ENCODE data around the gene CCDC97. TPM values are rescaled to one million over a fixed set of nuclear protein-coding genes. Genes with fewer than 3 reads are reported as not detected.

CCDC97 gene
- total RNA-seq, 1 experiment from 2014 or later = 31.4 TPM

DNA sequence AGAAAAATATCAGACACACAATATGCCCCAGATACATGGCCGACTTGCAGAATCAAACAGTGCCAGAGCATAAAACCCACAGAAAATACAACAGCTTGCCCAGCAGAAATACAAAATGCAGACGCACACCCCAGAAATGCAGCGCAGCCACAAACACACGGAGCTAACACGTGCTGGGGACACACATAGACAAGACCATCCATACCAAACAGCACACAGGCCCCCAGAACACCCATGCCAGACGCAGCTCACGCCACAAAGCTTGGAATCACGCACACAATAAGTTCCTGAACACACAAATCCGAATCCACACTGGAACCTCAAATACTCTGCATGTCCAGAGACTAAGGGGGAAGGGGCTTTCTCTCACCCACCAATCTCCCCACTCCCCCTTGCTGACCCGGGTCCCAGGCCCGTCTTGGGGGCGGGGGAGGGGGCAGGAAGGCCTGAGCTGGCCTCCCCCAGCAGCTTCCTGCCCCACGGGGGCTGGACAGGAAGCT lies 17.2 kb downstream of the CCDC97 start:
- Mint-ChIP-seq H3K4me1 (peaks cover 59% of the 10 kb centered on the region), H3K4me3 (peak overlapping the region; percentile 57), H3K27me3 (ENCODE audit: low read depth) (peaks cover 10% of the 10 kb centered on the region), H3K27ac (peak overlapping the region; percentile 11; the same call in 1 of the 2 replicates), H3K9me3 (no peaks in the 10 kb centered on the region), H3K36me3 (no peaks in the 10 kb centered on the region; the same call in 1 of the 2 replicates)
- ATAC-seq (no peak), DNase-seq (ENCODE audit: low spot score) (no peak)
- TF ChIP-seq GTF2I (CRISPR knock-in tag; conservative IDR thresholded peaks at IDR 0.05) = no peak
- no peak for TF ChIP-seq SMAD3 (CRISPR knock-in tag; IDR thresholded peaks at IDR 0.05; ENCODE audit: borderline replicate concordance)
- ChIA-PET POLR2A (interaction anchor here (0.8 to 0.9 kb wide), 2 partner anchors 25 to 45 kb away, joined by 3 to 4 read pairs; no protein-coding TSS in a partner anchor), CTCF (interaction anchor here (1.4 to 4.8 kb wide), 5 partner anchors 18 to 237 kb away, joined by 3 to 44 read pairs (median 5); partner anchors contain the start of genes DMAC2 and TGFB1)

DNA sequence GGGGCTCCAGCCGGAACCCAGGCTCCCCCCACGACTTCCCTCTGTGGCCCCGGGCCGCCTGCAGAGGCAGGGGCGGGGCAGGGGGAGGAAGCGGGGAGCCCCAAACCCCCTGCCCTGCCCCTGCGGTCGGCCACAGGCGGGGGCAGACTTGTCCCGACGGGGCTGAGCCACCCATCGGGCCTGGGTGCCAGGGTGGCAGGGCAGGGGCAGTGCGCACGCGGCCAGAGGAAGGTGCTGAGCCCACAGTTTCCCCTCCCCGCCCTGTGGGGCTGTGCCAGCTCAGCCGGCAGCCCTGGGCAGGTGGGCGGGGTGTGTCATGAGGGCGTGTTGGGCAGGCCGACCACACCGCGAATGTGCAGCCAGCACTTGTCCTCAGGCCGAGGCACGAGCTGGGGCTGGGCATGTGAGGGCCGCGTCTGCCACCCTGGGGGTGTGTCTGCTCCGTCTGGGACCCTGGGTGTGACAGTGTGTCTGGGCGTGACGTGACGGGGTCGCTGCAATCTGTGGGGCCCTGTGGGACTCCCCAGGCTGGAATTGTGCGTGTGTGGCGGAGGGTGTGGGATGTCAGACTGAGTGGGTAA lies 17.7 kb downstream of the CCDC97 start:
- Mint-ChIP-seq H3K4me1 (peaks cover 62% of the 10 kb centered on the region), H3K27me3 (ENCODE audit: low read depth) (peaks cover 16% of the 10 kb centered on the region), H3K36me3 (no peaks in the 10 kb centered on the region; the same call in 1 of the 2 replicates), H3K4me3 (peak overlapping the region; percentile 43), H3K9me3 (no peaks in the 10 kb centered on the region), H3K27ac (peak overlapping the region; percentile 46; the same call in 1 of the 2 replicates)
- DNase-seq (ENCODE audit: low spot score) (peak; percentile 40), ATAC-seq (peak; percentile 9)
- ChIA-PET POLR2A (interaction anchor here (0.9 kb wide), 1 partner anchor 25 kb away, joined by 4 read pairs; no protein-coding TSS in a partner anchor), CTCF (interaction anchor here (1.4 to 4.8 kb wide), 6 partner anchors 19 to 426 kb away, joined by 3 to 44 read pairs (median 5); partner anchors contain the start of genes DMAC2 and TGFB1)
- TF ChIP-seq, protein P1, sequence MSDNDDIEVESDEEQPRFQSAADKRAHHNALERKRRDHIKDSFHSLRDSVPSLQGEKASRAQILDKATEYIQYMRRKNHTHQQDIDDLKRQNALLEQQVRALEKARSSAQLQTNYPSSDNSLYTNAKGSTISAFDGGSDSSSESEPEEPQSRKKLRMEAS (CRISPR knock-in tag; IDR thresholded peaks at IDR 0.05) = peak; percentile 52; the same call in 1 of the 2 replicates
- TF ChIP-seq ELF4 (CRISPR knock-in tag; IDR thresholded peaks at IDR 0.05; ENCODE audit: low read depth) = no peak

DNA sequence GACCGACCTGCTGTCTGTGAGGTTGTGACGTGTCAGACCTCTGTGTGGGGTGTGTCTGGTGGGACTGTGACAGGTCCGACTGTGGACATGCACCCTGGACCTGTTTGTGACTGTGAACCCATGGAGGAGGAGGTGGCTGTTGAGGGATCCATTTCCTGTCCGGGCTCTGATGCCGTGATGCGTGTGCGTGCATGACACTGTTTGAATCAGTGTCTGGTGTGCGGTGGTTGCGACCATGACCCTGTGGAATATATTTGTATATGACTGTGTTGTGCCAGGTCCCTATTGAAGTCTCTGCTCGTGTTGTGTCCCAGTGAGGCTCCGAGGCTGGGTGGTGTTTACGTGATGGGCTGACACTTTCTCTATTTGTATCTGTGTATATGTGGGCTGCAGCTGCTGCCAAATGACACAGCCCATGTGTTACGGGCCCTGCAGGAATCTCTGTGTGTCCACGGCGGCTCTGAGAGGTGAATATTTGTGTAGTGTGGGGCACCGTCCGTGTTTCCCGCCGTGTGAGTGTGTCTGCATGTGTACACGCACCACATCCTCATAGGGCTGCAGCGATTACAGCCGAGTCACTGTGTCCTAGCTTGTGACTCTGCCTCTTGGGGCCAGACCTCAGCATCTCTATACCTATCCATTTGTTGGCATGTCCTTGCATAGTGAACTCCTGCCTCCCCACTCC lies 18.3 kb downstream of the CCDC97 start:
- ChIA-PET CTCF (interaction anchor here (1.4 to 4.8 kb wide), 6 partner anchors 20 to 425 kb away, joined by 3 to 44 read pairs (median 5); partner anchors contain the start of genes DMAC2 and TGFB1), POLR2A (no interaction called here)
- DNase-seq (ENCODE audit: low spot score) (no peak), ATAC-seq (no peak)
- no peaks in the 10 kb centered on the region for H3K9me3 Mint-ChIP-seq
- H3K27me3 Mint-ChIP-seq (ENCODE audit: low read depth) = peaks cover 19% of the 10 kb centered on the region
- H3K27ac Mint-ChIP-seq = peak overlapping the region; percentile 62; the same call in 1 of the 2 replicates
- peak overlapping the region; percentile 43 for H3K4me3 Mint-ChIP-seq
- TF ChIP-seq TEAD1 (CRISPR knock-in tag; IDR thresholded peaks at IDR 0.05) = no peak
- TF ChIP-seq AFF4 (CRISPR knock-in tag; IDR thresholded peaks at IDR 0.05; ENCODE audit: borderline replicate concordance) = no peak
- no peak for TF ChIP-seq ZNF423 (CRISPR knock-in tag; IDR thresholded peaks at IDR 0.05)
- no peak for TF ChIP-seq FOXK1 (CRISPR knock-in tag; IDR thresholded peaks at IDR 0.05)
- TF ChIP-seq FOXP1 (CRISPR knock-in tag; IDR thresholded peaks at IDR 0.05; ENCODE audit: borderline replicate concordance) = no peak
- no peak for TF ChIP-seq ZNF416 (CRISPR knock-in tag; IDR thresholded peaks at IDR 0.05)
- TF ChIP-seq TEAD4 (CRISPR knock-in tag; IDR thresholded peaks at IDR 0.05) = no peak
- TF ChIP-seq, protein P2, sequence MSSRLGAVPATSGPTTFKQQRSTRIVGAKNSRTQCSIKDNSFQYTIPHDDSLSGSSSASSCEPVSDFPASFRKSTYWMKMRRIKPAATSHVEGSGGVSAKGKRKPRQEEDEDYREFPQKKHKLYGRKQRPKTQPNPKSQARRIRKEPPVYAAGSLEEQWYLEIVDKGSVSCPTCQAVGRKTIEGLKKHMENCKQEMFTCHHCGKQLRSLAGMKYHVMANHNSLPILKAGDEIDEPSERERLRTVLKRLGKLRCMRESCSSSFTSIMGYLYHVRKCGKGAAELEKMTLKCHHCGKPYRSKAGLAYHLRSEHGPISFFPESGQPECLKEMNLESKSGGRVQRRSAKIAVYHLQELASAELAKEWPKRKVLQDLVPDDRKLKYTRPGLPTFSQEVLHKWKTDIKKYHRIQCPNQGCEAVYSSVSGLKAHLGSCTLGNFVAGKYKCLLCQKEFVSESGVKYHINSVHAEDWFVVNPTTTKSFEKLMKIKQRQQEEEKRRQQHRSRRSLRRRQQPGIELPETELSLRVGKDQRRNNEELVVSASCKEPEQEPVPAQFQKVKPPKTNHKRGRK (CRISPR knock-in tag; IDR thresholded peaks at IDR 0.05; ENCODE audit: borderline replicate concordance) = no peak
- TF ChIP-seq ATF2 (CRISPR knock-in tag; IDR thresholded peaks at IDR 0.05; ENCODE audit: borderline replicate concordance, low read depth) = no peak
- no peaks in the 10 kb centered on the region for H3K36me3 Mint-ChIP-seq
- H3K4me1 Mint-ChIP-seq = peaks cover 56% of the 10 kb centered on the region
